ENCODE results near the gene TBP.

DNA sequence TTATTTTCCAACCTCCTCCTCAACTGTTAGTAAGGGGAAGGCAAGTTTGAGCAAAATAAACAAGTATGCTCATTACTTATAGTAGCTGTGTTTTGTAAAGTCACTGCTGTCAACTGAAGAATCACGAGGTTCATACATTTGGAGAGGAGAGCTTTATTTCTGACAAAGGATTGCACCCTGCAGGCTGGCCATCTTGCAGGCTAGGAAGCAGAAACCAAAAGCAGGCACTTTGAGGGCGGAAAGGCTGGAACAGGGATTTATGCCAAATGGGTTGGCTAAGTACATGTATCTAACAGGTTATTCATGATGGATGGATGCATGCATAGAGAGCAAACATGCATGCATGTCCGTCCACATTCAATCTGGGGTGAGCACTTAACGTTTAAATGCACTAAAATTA, 47.7 kb upstream of the TBP start:
- TF ChIP-seq, protein P1, sequence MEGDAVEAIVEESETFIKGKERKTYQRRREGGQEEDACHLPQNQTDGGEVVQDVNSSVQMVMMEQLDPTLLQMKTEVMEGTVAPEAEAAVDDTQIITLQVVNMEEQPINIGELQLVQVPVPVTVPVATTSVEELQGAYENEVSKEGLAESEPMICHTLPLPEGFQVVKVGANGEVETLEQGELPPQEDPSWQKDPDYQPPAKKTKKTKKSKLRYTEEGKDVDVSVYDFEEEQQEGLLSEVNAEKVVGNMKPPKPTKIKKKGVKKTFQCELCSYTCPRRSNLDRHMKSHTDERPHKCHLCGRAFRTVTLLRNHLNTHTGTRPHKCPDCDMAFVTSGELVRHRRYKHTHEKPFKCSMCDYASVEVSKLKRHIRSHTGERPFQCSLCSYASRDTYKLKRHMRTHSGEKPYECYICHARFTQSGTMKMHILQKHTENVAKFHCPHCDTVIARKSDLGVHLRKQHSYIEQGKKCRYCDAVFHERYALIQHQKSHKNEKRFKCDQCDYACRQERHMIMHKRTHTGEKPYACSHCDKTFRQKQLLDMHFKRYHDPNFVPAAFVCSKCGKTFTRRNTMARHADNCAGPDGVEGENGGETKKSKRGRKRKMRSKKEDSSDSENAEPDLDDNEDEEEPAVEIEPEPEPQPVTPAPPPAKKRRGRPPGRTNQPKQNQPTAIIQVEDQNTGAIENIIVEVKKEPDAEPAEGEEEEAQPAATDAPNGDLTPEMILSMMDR (IDR thresholded peaks at IDR 0.05; ENCODE audit: insufficient read depth, low read length), result no peak
- TF ChIP-seq POLR2AphosphoS5 (IDR thresholded peaks at IDR 0.05; ENCODE audit: low read depth), result no peak
- no peak for TF ChIP-seq REST (IDR thresholded peaks at IDR 0.05; ENCODE audit: insufficient replicate concordance, low read depth)
- no peak for TF ChIP-seq GABPA (IDR thresholded peaks at IDR 0.05; ENCODE audit: low read depth)
